Skeletal muscle satellite cell (primary cell): ENCODE data around the gene KRTAP1-1.

Experiments
- H3K27me3 ChIP-seq: 2 replicates; pipeline ENCODE4 v1.7.0; 2013; ENCODE audit warnings: low read length; ENCODE audit not compliant: control insufficient read depth, insufficient read depth
- H3K36me3 ChIP-seq: 2 replicates; pipeline ENCODE4 v1.7.0; 2013; ENCODE audit warnings: mild to moderate bottlenecking, control low read depth, low read length; ENCODE audit not compliant: insufficient read depth
- H3K4me1 ChIP-seq: 2 replicates; pipeline ENCODE4 v1.7.0; 2013; ENCODE audit warnings: low read length; ENCODE audit not compliant: control insufficient read depth, insufficient read depth
- H3K4me2 ChIP-seq: 2 replicates; pipeline ENCODE4 v1.7.0; 2013; ENCODE audit warnings: mild to moderate bottlenecking, low read length
- H3K4me3 ChIP-seq: 2 replicates; pipeline ENCODE4 v1.7.0; 2013; ENCODE audit warnings: low read length
- H3K9ac ChIP-seq: 2 replicates; pipeline ENCODE4 v1.7.0; 2013; ENCODE audit warnings: mild to moderate bottlenecking, low read depth, low read length, moderate library complexity
- H3K9me3 ChIP-seq: replicated peaks from 2 replicates; pipeline ENCODE4 v1.7.0; 2013; ENCODE audit warnings: mild to moderate bottlenecking, control low read depth, low read length

KRTAP1-1 gene

GRCh38 chr17:41020336-41020735 is 20.9 kb downstream of the KRTAP1-1 start:
- Histone ChIP-seq H3K4me3 (no peak overlapping the region), H3K27me3 (no peaks in the 10 kb centered on the region), H3K36me3 (no peaks in the 10 kb centered on the region), H3K4me2 (no peak overlapping the region), H3K4me1 (no peaks in the 10 kb centered on the region), H3K9me3 (no peaks in the 10 kb centered on the region), H3K9ac (no peak overlapping the region)

- H3K4me3 ChIP-seq, result no peak overlapping the region
- no peak overlapping the region for H3K4me2 ChIP-seq
- H3K27me3 ChIP-seq, result no peaks in the 10 kb centered on the region
- no peak overlapping the region for H3K9ac ChIP-seq
- no peaks in the 10 kb centered on the region for H3K4me1 ChIP-seq
- no peaks in the 10 kb centered on the region for H3K9me3 ChIP-seq
- H3K36me3 ChIP-seq, result no peaks in the 10 kb centered on the region
Observed at GRCh38 chr17:41019415-41019814, 21.8 kb downstream of the KRTAP1-1 start.

- Histone ChIP-seq H3K9me3 (no peaks in the 10 kb centered on the region), H3K4me1 (peaks cover 3% of the 10 kb centered on the region), H3K4me2 (no peak overlapping the region), H3K27me3 (no peaks in the 10 kb centered on the region), H3K9ac (no peak overlapping the region), H3K4me3 (no peak overlapping the region), H3K36me3 (no peaks in the 10 kb centered on the region)
Observed at GRCh38 chr17:41018541-41018940, 22.7 kb downstream of the KRTAP1-1 start.

GRCh38 chr17:41016578-41017215 is 24.6 kb downstream of the KRTAP1-1 start:
- no peak overlapping the region for H3K4me3 ChIP-seq
- no peaks in the 10 kb centered on the region for H3K27me3 ChIP-seq
- H3K4me1 ChIP-seq, result peaks cover 10% of the 10 kb centered on the region
- H3K36me3 ChIP-seq, result no peaks in the 10 kb centered on the region
- H3K9ac ChIP-seq, result no peak overlapping the region
- no peaks in the 10 kb centered on the region for H3K9me3 ChIP-seq
- H3K4me2 ChIP-seq, result no peak overlapping the region

- no peaks in the 10 kb centered on the region for H3K9me3 ChIP-seq
- H3K4me1 ChIP-seq, result peaks cover 10% of the 10 kb centered on the region
- no peaks in the 10 kb centered on the region for H3K36me3 ChIP-seq
- H3K27me3 ChIP-seq, result no peaks in the 10 kb centered on the region
- no peak overlapping the region for H3K4me3 ChIP-seq
- no peak overlapping the region for H3K9ac ChIP-seq
- no peak overlapping the region for H3K4me2 ChIP-seq
Observed at GRCh38 chr17:41015454-41015853, 25.8 kb downstream of the KRTAP1-1 start.

GRCh38 chr17:41013606-41014005 is 27.6 kb downstream of the KRTAP1-1 start:
- Histone ChIP-seq H3K36me3 (no peaks in the 10 kb centered on the region), H3K9ac (no peak overlapping the region), H3K9me3 (no peaks in the 10 kb centered on the region), H3K4me2 (no peak overlapping the region), H3K4me1 (peaks cover 10% of the 10 kb centered on the region), H3K4me3 (no peak overlapping the region), H3K27me3 (no peaks in the 10 kb centered on the region)

GRCh38 chr17:41013181-41013580 is 28.1 kb downstream of the KRTAP1-1 start:
- no peak overlapping the region for H3K4me2 ChIP-seq
- H3K9me3 ChIP-seq, result no peaks in the 10 kb centered on the region
- no peak overlapping the region for H3K4me3 ChIP-seq
- H3K36me3 ChIP-seq, result no peaks in the 10 kb centered on the region
- H3K9ac ChIP-seq, result no peak overlapping the region
- no peaks in the 10 kb centered on the region for H3K27me3 ChIP-seq
- H3K4me1 ChIP-seq, result peaks cover 10% of the 10 kb centered on the region

GRCh38 chr17:41012326-41013120 is 28.7 kb downstream of the KRTAP1-1 start:
- Histone ChIP-seq H3K27me3 (no peaks in the 10 kb centered on the region), H3K9me3 (no peaks in the 10 kb centered on the region), H3K36me3 (no peaks in the 10 kb centered on the region), H3K4me3 (no peak overlapping the region), H3K4me1 (peaks cover 10% of the 10 kb centered on the region), H3K9ac (no peak overlapping the region), H3K4me2 (no peak overlapping the region)

GRCh38 chr17:41010441-41010840 is 30.8 kb downstream of the KRTAP1-1 start:
- H3K9ac ChIP-seq, result no peak overlapping the region
- H3K9me3 ChIP-seq, result no peaks in the 10 kb centered on the region
- H3K36me3 ChIP-seq, result no peaks in the 10 kb centered on the region
- H3K4me2 ChIP-seq, result no peak overlapping the region
- peaks cover 10% of the 10 kb centered on the region for H3K4me1 ChIP-seq
- H3K27me3 ChIP-seq, result no peaks in the 10 kb centered on the region
- H3K4me3 ChIP-seq, result no peak overlapping the region

- Histone ChIP-seq H3K9ac (no peak overlapping the region), H3K4me2 (no peak overlapping the region), H3K27me3 (no peaks in the 10 kb centered on the region), H3K4me3 (no peak overlapping the region), H3K36me3 (no peaks in the 10 kb centered on the region), H3K9me3 (no peaks in the 10 kb centered on the region), H3K4me1 (peaks cover 10% of the 10 kb centered on the region)
Observed at GRCh38 chr17:41009936-41010335, 31.3 kb downstream of the KRTAP1-1 start.

GRCh38 chr17:41009301-41009760 is 31.9 kb downstream of the KRTAP1-1 start:
- Histone ChIP-seq H3K4me2 (no peak overlapping the region), H3K27me3 (no peaks in the 10 kb centered on the region), H3K9ac (no peak overlapping the region), H3K36me3 (no peaks in the 10 kb centered on the region), H3K9me3 (no peaks in the 10 kb centered on the region), H3K4me1 (peaks cover 10% of the 10 kb centered on the region), H3K4me3 (no peak overlapping the region)

GRCh38 chr17:41008811-41009210 is 32.4 kb downstream of the KRTAP1-1 start, which contains the start of gene KRTAP3-1:
TSS of gene KRTAP3-1 (minus strand) at chr17:41009128. CDS start at chr17:41009074, 54 bp downstream.
- Histone ChIP-seq H3K4me1 (peaks cover 13% of the 10 kb centered on the region), H3K4me3 (no peak within 1 kb of the TSS), H3K4me2 (no peak within 1 kb of the TSS), H3K27me3 (no peaks in the 10 kb centered on the region), H3K36me3 (no peaks in the 10 kb centered on the region), H3K9ac (no peak within 1 kb of the TSS), H3K9me3 (no peaks in the 10 kb centered on the region)
